Measurements from ENCODE around the gene CNIH1.

GRCh38 chr14:54475911-54476310 is 34.7 kb upstream of the CNIH1 start:
- TF ChIP-seq CTCF (IDR thresholded peaks at IDR 0.05; ENCODE audit: insufficient read depth, low read length) (no peak), POLR2AphosphoS5 (IDR thresholded peaks at IDR 0.05; ENCODE audit: low read depth) (no peak), REST (IDR thresholded peaks at IDR 0.05; ENCODE audit: insufficient replicate concordance, low read depth) (no peak)

Data from HL-60 (cell line).